Posterior cingulate gyrus (tissue), 11 donors: ENCODE results near the gene CLSTN1.

Source experiments
- DNase-seq, 10 donors: peaks; one replicate each; pipeline versions ENCODE4 v3.0.0 to v3.0.0-alpha.2; 2020 to 2021; ENCODE audit warnings: mixed read lengths in 3 of 10
- intact Hi-C: fragments of 100-400 bp; cut with DNase I; formaldehyde crosslinking; loops from one replicate; pipeline ENCODE4 v1.15.1; 2023

Gene CLSTN1

DNA sequence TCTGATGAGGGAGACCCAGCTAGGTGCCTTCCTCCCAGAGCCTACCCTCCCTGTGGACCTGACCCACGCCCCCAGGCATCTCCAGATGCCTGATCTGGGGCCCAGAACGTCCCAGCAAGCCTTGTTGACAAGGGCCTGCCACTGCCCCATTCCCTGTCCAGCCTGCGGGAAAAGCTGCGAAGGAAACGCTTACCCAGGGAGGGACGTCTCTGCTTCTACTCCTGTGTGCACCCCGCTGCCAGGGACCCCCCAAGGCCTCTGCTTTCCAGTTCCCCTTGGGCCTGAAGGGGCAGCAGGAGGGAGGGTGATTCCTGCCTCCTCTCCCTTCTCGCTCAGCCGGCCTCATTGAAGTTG, 11.6 kb upstream of the CLSTN1 start:
- intact Hi-C loops, result no loop called here
- peak in 2 of 10 donors; percentile 63 to 81 for DNase-seq

DNA sequence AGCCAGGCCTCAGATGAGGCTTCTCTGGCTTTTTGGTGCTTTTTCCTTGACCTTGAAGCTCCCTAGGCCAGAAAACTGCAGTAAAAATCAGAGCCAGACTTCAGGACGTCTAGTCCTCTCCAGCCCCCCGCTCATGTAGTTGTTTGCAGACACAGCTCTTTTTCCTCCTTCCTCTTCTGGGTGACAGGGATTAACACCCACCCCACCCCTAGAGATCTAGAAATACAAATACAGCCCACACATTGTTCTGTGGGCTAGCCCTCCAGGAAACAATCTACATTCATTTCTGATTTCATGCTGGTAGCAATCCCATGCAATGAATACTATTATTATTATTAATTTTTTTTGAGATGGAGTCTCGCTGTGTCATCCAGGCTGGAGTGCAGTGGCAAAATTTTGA, 9.9 kb upstream of the CLSTN1 start:
- peak in 1 of 10 donors; percentile 9 for DNase-seq
- intact Hi-C loops, result no loop called here

GRCh38 chr1:9827558-9828185, 3.9 kb upstream of the CLSTN1 start:
- peak in 3 of 10 donors; percentile 40 to 83 (median 67) for DNase-seq
- intact Hi-C loops, result loop anchor here (10.0 kb wide), 1 partner anchor 867 kb away; no protein-coding TSS in a partner anchor

DNA sequence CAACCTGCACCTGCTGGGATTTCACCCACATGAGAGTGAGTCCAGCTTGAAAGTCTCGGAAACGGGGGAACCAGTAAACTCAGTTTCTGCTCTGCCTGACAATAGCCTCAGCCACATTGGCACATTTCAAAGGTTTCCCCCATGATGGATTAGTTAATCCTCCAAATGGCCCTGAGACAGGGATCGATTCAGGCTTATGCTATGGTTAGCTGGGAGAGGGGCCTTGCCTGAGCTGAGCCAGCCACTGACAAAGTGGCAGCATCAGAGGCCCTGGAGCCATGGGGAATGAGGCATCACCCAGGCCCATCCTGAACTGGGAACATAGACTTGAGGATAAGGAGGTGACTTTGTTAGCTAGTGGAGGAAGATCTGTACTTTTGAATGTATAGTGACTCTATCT, 2.9 kb upstream of the CLSTN1 start:
- intact Hi-C loops, result loop anchor here (10.0 kb wide), 1 partner anchor 868 kb away; no protein-coding TSS in a partner anchor
- DNase-seq, result no peak

- no peak for DNase-seq
- intact Hi-C loops, result loop anchor here (10.0 kb wide), 1 partner anchor 869 kb away; no protein-coding TSS in a partner anchor
Observed at GRCh38 chr1:9826087-9826486, 2.3 kb upstream of the CLSTN1 start.

DNA sequence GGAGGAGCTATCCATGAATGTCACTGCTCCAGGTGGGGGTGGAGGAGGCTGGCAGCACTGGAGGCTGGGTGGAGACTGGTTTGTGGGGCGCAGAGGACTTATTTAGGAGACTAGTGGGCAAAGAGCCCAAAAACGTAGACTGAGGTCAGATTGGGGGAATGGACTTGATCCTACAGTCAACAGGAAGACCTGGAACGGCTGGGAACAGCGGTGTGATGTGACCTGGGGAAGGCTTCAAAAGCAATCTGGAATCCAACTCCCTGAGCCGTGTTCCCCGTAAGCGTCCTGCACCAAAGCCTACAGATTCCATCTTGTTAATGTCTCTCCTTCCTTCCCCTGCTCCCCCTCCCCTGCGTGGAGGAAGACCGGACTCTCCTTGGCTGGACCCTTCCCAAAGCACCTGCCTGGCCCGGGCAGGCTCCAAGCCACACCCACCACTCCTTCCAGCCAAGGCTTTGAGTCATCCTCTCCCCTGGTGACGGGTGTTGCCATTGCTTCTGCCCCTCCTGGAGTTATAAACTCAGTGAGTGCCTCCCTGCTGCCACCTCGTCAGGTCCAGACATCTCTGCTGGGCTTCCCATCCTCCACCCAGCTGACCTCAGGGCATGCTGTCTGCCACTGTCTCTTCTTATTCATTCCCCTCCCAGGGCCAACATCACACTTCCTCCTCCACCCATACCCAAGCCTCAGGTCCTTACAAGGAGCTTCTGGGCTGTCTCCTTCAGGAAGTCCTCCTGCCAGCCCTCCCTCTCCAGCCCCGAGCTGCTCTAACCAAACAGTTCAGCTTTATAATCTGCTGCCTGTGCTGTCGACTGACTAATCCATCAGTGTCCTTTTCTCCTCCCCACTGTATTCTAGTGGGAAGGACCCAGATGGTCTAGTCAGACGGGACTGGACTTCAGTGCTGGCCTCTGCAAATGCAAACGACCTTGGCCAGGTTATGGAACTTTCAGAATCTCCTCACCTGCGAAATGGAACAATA, 1.6 kb upstream of the CLSTN1 start:
- intact Hi-C loops, result loop anchor here (10.0 kb wide), 1 partner anchor 869 kb away; no protein-coding TSS in a partner anchor
- DNase-seq, result peak in 4 of 10 donors; percentile 32 to 88 (median 74)

- DNase-seq, result no peak
- intact Hi-C loops, result loop anchor here (10.0 kb wide), 1 partner anchor 870 kb away; no protein-coding TSS in a partner anchor
Observed at GRCh38 chr1:9824702-9825089, 931 bp upstream of the CLSTN1 start.

GRCh38 chr1:9823693-9823942, 147 bp downstream of the CLSTN1 start:
- no peak for DNase-seq
- intact Hi-C loops, result loop anchor here (10.0 kb wide), 1 partner anchor 871 kb away; no protein-coding TSS in a partner anchor

- intact Hi-C loops, result loop anchor here (10.0 kb wide), 1 partner anchor 872 kb away; no protein-coding TSS in a partner anchor
- DNase-seq, result peak in 9 of 10 donors; percentile 37 to 95 (median 62)
Observed at GRCh38 chr1:9822897-9823692, 670 bp downstream of the CLSTN1 start.

GRCh38 chr1:9822490-9822889, 1.3 kb downstream of the CLSTN1 start:
- DNase-seq, result no peak
- intact Hi-C loops, result loop anchor here (10.0 kb wide), 1 partner anchor 872 kb away; no protein-coding TSS in a partner anchor

- no peak for DNase-seq
- intact Hi-C loops, result loop anchor here (10.0 kb wide), 1 partner anchor 873 kb away; no protein-coding TSS in a partner anchor
Observed at GRCh38 chr1:9821710-9822109, 2.1 kb downstream of the CLSTN1 start.

- no peak for DNase-seq
- intact Hi-C loops, result loop anchor here (10.0 kb wide), 1 partner anchor 874 kb away; no protein-coding TSS in a partner anchor
Observed at GRCh38 chr1:9820521-9820920, 3.2 kb downstream of the CLSTN1 start.

- DNase-seq, result peak in 2 of 10 donors; percentile 19 to 30
- intact Hi-C loops, result no loop called here
Observed at GRCh38 chr1:9817734-9818133, 6.0 kb downstream of the CLSTN1 start.

GRCh38 chr1:9816199-9816598, 7.6 kb downstream of the CLSTN1 start:
- intact Hi-C loops, result no loop called here
- no peak for DNase-seq

GRCh38 chr1:9815150-9815549, 8.6 kb downstream of the CLSTN1 start:
- intact Hi-C loops, result no loop called here
- no peak for DNase-seq

DNA sequence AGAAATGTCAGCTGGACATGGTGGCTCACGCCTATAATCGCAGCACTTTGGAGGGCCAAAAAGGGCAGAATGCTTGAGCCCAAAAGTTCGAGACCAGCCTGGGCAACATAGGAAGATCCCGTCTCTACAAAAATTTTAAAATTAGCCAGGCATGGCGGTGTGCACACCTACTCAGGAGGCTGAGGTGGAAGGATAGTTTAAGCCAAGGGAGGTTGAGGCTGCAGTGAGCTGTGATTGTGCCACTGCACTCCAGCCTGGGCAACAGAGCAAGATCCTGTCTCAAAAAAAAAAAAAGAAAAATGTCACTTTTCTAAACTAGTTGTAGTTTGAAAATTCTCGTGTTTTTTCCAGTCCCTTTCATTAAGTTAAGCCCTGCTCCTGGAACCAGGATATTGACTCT, 9.1 kb downstream of the CLSTN1 start:
- intact Hi-C loops, result no loop called here
- DNase-seq, result peak in 1 of 10 donors; percentile 5

GRCh38 chr1:9811239-9811966, 12.4 kb downstream of the CLSTN1 start:
- intact Hi-C loops, result no loop called here
- no peak for DNase-seq

DNA sequence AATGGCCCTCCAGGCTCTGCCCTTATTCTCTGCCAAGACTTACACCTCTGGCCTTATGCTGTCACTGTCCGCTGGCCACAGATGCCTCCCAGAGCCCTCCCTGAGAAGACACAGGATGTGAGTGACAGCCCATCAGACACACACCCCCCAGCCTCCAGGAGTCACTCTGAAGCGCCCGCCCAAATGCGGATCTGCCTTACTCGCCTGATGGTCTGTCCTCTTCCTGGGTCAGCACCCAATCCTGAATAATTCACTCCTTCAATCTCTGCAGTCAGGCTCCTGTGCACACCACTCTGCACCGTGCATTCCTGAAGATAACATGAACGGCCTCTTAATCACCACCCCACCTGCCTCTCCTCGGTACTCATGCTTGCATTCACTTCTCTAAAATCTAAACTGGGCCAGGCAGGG, 14.7 kb downstream of the CLSTN1 start:
- intact Hi-C loops, result no loop called here
- DNase-seq, result peak in 1 of 10 donors; percentile 57

DNA sequence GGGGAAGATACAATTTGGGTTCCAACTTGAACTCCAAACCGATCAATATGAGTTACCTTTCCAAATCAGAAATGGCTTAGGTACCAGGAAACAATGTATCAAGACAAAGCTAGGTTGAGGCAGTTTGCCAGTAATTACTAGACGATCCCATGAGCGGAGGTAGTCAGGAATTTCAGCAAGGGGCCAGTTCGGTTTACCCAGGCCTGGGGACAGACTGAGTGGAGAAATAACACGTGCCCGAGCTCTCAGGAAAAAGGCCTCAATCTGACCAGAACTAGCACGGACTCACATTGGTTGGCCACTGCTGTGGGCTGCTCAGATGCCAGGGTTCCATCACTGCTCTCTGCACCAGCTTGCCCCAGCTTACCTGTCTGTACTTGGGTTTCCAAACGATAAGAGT, 15.3 kb downstream of the CLSTN1 start:
- peak in 1 of 10 donors; percentile 19 for DNase-seq
- intact Hi-C loops, result no loop called here

GRCh38 chr1:9807541-9807940, 16.2 kb downstream of the CLSTN1 start:
- intact Hi-C loops, result no loop called here

More at GRCh38 chr1:9807541-9807940, 16.2 kb downstream of the CLSTN1 start:
- peak in 3 of 10 donors; percentile 19 to 86 (median 66) for DNase-seq
